ENCODE data around the gene ISG15. TPM values are rescaled to one million over a fixed set of nuclear protein-coding genes. Genes with fewer than 3 reads are reported as not detected.
"Not testable (repeated sequence)": the region's sequence is repeated elsewhere in the genome, so short reads cannot be mapped to it uniquely, and the experiment has no call there.

Gene ISG15
- total RNA-seq, 2 experiments from 2014 or later: 94.5 to 102 TPM

DNA sequence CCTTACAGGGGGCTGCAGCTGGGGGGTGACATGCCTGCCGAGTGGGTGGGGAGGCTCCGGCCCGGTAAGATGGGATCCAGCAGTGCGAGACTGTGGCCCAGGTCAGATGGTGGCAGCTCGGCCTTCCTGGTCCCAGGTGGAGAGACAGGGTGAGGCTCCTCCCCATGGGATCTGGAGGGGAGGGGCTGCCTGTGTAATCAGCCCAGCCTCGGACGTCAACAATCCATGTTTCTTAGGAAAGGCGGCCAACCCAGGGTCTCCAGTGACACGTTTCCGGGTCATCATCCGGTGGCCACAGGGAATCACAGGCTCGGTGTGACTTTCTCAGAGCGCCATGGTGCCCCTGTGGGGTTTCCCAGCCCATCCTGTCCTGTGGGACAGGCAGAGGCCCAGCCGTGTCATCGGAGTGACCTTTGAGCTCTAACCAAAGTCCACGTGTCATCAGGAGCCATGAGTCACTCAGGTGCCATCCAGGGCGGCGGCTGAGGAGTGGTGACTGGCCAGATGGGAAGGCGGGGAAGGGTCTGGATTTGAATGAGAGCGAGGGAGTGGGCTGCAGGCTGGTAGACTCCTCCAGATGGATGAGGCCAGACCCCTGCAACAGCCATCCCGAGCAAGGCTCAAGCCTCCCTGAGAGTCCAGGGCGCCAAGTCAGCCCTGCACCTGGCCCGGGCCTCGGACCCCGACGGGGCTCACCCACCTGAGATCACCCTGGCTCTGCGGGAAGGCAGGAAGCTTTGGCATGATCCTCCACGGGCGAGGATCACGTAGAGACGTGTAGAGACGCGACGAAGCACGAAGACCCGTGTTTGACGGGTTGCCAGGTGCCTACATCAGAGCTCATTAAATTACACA, 6.8 kb upstream of the ISG15 start:
- intact Hi-C loops (cut with micrococcal nuclease): no loop called here
- Mint-ChIP-seq H3K27me3 (peaks cover 29% of the 10 kb centered on the region), H3K36me3 (ENCODE audit: low read depth) (no peaks in the 10 kb centered on the region), H3K9me3 (peaks cover 2% of the 10 kb centered on the region), H3K4me3 (no peak overlapping the region), H3K4me1 (ENCODE audit: low read depth) (peaks cover 11% of the 10 kb centered on the region), H3K27ac (no peak overlapping the region)
- CTCF ChIA-PET: interaction anchor here (1.0 to 1.4 kb wide), 2 partner anchors 12 to 22 kb away, joined by 4 to 5 read pairs; no protein-coding TSS in a partner anchor
- POLR2A ChIA-PET: interaction anchor here (0.9 to 1.2 kb wide), 4 partner anchors 8 to 57 kb away, joined by 3 to 4 read pairs (median 3); partner anchors contain the start of gene PERM1
- ATAC-seq (no peak), DNase-seq (no peak)
- TF ChIP-seq, protein P1, sequence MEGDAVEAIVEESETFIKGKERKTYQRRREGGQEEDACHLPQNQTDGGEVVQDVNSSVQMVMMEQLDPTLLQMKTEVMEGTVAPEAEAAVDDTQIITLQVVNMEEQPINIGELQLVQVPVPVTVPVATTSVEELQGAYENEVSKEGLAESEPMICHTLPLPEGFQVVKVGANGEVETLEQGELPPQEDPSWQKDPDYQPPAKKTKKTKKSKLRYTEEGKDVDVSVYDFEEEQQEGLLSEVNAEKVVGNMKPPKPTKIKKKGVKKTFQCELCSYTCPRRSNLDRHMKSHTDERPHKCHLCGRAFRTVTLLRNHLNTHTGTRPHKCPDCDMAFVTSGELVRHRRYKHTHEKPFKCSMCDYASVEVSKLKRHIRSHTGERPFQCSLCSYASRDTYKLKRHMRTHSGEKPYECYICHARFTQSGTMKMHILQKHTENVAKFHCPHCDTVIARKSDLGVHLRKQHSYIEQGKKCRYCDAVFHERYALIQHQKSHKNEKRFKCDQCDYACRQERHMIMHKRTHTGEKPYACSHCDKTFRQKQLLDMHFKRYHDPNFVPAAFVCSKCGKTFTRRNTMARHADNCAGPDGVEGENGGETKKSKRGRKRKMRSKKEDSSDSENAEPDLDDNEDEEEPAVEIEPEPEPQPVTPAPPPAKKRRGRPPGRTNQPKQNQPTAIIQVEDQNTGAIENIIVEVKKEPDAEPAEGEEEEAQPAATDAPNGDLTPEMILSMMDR (IDR thresholded peaks at IDR 0.05): no peak

DNA sequence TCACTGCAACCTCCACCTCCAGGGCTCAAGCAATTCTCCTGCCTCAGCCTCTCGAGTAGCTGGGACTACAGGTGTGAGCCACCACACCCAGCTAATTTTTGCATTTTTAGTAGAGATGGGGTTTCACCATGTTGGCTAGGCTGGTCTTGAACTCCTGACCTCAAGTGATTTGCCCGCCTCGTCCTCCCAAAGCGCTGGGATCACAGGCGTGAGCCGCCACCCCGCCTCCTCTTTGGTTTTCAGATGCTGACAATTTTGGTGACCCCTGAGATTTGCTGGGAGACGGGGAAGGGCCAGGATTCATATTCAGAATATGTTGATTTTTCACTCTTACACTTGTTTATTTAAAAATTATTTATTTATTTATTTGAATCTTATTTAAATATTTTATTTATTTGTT, 3.2 kb upstream of the ISG15 start:
- ChIA-PET POLR2A (interaction anchor here (1.0 kb wide), 1 partner anchor 54 kb away, joined by 3 read pairs; no protein-coding TSS in a partner anchor), CTCF (interaction anchor here (1.2 kb wide), 1 partner anchor 8 kb away, joined by 3 read pairs; no protein-coding TSS in a partner anchor)
- intact Hi-C loops (cut with micrococcal nuclease); ATAC-seq; H3K9me3 Mint-ChIP-seq; H3K4me3 Mint-ChIP-seq; H3K36me3 Mint-ChIP-seq (ENCODE audit: low read depth); H3K27ac Mint-ChIP-seq; DNase-seq; H3K27me3 Mint-ChIP-seq: not testable (repeated sequence)
- H3K4me1 Mint-ChIP-seq (ENCODE audit: low read depth): peaks cover 23% of the 10 kb centered on the region

GRCh38 chr1:1011396-1011949, 1.8 kb upstream of the ISG15 start:
- DNase-seq (no peak), ATAC-seq (no peak)
- Mint-ChIP-seq H3K9me3 (peaks cover 5% of the 10 kb centered on the region), H3K4me3 (no peak overlapping the region), H3K27me3 (peaks cover 1% of the 10 kb centered on the region), H3K4me1 (ENCODE audit: low read depth) (peaks cover 25% of the 10 kb centered on the region), H3K36me3 (ENCODE audit: low read depth) (peaks cover 5% of the 10 kb centered on the region), H3K27ac (no peak overlapping the region)
- ChIA-PET CTCF (no interaction called here), POLR2A (interaction anchor here (1.0 kb wide), 1 partner anchor 87 kb away, joined by 3 read pairs; no protein-coding TSS in a partner anchor)
- intact Hi-C loops (cut with micrococcal nuclease): no loop called here
- TF ChIP-seq, protein P1 (IDR thresholded peaks at IDR 0.05): no peak

DNA sequence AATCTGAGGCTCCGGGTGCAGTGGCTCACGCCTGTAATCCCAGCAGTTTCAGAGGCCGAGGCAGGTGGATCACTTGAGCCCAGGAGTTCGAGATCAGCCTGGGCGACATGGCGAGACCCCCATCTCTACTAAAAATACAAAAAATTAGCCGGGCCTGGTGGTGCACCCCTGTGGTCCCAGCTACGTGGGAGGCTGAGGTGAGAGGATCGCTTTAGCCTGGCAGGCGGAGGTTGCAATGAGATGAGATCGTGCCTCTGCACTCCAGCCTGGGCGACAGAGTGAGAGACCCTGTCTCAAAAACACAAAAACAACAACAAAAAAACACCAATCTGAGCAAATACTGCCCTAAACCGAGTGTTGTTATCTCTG, 577 bp upstream of the ISG15 start:
- DNase-seq: peak; percentile 41
- Mint-ChIP-seq H3K4me3 (peak overlapping the region; percentile 93), H3K4me1 (ENCODE audit: low read depth) (peaks cover 31% of the 10 kb centered on the region), H3K27ac (peak overlapping the region; percentile 86)
- intact Hi-C loops (cut with micrococcal nuclease); H3K36me3 Mint-ChIP-seq (ENCODE audit: low read depth); H3K9me3 Mint-ChIP-seq; H3K27me3 Mint-ChIP-seq: not testable (repeated sequence)
- ChIA-PET CTCF (interaction anchor here (1.0 to 3.5 kb wide), 4 partner anchors 11 to 52 kb away, joined by 3 to 37 read pairs (median 10); no protein-coding TSS in a partner anchor), POLR2A (interaction anchor here (0.8 to 1.9 kb wide), 6 partner anchors 11 to 362 kb away, joined by 3 to 6 read pairs (median 4); partner anchors contain the start of genes AURKAIP1 and PERM1)
- ATAC-seq: peak; percentile 2

DNA sequence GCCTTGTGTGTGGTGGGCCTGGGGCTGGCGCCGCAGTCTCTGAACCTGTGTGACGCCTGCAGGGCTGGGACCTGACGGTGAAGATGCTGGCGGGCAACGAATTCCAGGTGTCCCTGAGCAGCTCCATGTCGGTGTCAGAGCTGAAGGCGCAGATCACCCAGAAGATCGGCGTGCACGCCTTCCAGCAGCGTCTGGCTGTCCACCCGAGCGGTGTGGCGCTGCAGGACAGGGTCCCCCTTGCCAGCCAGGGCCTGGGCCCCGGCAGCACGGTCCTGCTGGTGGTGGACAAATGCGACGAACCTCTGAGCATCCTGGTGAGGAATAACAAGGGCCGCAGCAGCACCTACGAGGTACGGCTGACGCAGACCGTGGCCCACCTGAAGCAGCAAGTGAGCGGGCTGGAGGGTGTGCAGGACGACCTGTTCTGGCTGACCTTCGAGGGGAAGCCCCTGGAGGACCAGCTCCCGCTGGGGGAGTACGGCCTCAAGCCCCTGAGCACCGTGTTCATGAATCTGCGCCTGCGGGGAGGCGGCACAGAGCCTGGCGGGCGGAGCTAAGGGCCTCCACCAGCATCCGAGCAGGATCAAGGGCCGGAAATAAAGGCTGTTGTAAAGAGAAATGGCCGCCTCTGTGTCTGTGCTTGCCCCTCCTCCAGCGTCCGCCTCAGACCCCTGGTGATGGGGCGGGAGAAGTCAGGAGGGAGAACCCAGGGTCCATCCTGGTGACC, 788 bp downstream of the ISG15 start:
- intact Hi-C loops (cut with micrococcal nuclease): no loop called here
- H3K36me3 Mint-ChIP-seq (ENCODE audit: low read depth): peaks cover 5% of the 10 kb centered on the region
- TF ChIP-seq, protein P1 (IDR thresholded peaks at IDR 0.05): no peak
- peaks cover 4% of the 10 kb centered on the region for H3K9me3 Mint-ChIP-seq
- H3K4me3 Mint-ChIP-seq: peak overlapping the region; percentile 93
- peaks cover 30% of the 10 kb centered on the region for H3K4me1 Mint-ChIP-seq (ENCODE audit: low read depth)
- no peaks in the 10 kb centered on the region for H3K27me3 Mint-ChIP-seq
- POLR2A ChIA-PET: interaction anchor here (0.6 to 2.5 kb wide), 14 partner anchors 8 to 664 kb away, joined by 3 to 13 read pairs (median 3); partner anchors contain the start of genes AURKAIP1, PERM1 and PLEKHN1
- peak overlapping the region; percentile 86 for H3K27ac Mint-ChIP-seq
- DNase-seq (peak; percentile 67), ATAC-seq (peak; percentile 34)
- CTCF ChIA-PET: interaction anchor here (0.8 to 3.5 kb wide), 10 partner anchors 12 to 385 kb away, joined by 3 to 37 read pairs (median 4); partner anchors contain the start of genes CCNL2, HES4 and PERM1
